ENCODE measurements around the gene KREMEN1.

Gene KREMEN1

GRCh38 chr22:29149841-29150555, 77.2 kb downstream of the KREMEN1 start:
- no peak for TF ChIP-seq CTCF (IDR thresholded peaks at IDR 0.05; ENCODE audit: low read depth, low read length)
- DNase-seq (ENCODE audit: low read depth in 2 of 2) = no peak
- no peak overlapping the region for H3K4me3 ChIP-seq (replicated peaks in 1 of 2; ENCODE audit: low read depth in 2 of 2, low read length in 2 of 2)

GRCh38 chr22:29150701-29151100, 77.9 kb downstream of the KREMEN1 start:
- no peak for TF ChIP-seq CTCF (IDR thresholded peaks at IDR 0.05; ENCODE audit: low read depth, low read length)
- H3K4me3 ChIP-seq (replicated peaks in 1 of 2; ENCODE audit: low read depth in 2 of 2, low read length in 2 of 2) = no peak overlapping the region
- no peak for DNase-seq (ENCODE audit: low read depth in 2 of 2)

- TF ChIP-seq CTCF (IDR thresholded peaks at IDR 0.05; ENCODE audit: low read depth, low read length) = no peak
- no peak overlapping the region for H3K4me3 ChIP-seq (replicated peaks in 1 of 2; ENCODE audit: low read depth in 2 of 2, low read length in 2 of 2)
- DNase-seq (ENCODE audit: low read depth in 2 of 2) = no peak
These were observed 78.5 kb downstream of the KREMEN1 start for GRCh38 chr22:29151316-29151715.

- DNase-seq (ENCODE audit: low read depth in 2 of 2) = peak in 1 of 2 donors; percentile 28
- TF ChIP-seq CTCF (IDR thresholded peaks at IDR 0.05; ENCODE audit: low read depth, low read length) = no peak
- no peak overlapping the region for H3K4me3 ChIP-seq (replicated peaks in 1 of 2; ENCODE audit: low read depth in 2 of 2, low read length in 2 of 2)
These were observed 79.5 kb downstream of the KREMEN1 start for GRCh38 chr22:29152045-29152953.

GRCh38 chr22:29152954-29153719, 80.3 kb downstream of the KREMEN1 start:
- DNase-seq (ENCODE audit: low read depth in 2 of 2) = peak in 1 of 2 donors; percentile 34
- H3K4me3 ChIP-seq (replicated peaks in 1 of 2; ENCODE audit: low read depth in 2 of 2, low read length in 2 of 2) = no peak overlapping the region
- TF ChIP-seq CTCF (IDR thresholded peaks at IDR 0.05; ENCODE audit: low read depth, low read length) = no peak

- DNase-seq (ENCODE audit: low read depth in 2 of 2) = peak; percentile 65 to 73
- no peak overlapping the region for H3K4me3 ChIP-seq (replicated peaks in 1 of 2; ENCODE audit: low read depth in 2 of 2, low read length in 2 of 2)
- TF ChIP-seq CTCF (IDR thresholded peaks at IDR 0.05; ENCODE audit: low read depth, low read length) = peak; percentile 94
These were observed 81.7 kb downstream of the KREMEN1 start for GRCh38 chr22:29154364-29155048.
